Parathyroid adenoma (tissue), 2 donors: Measurements from ENCODE around the gene C1orf116.

Experiments
- H2AFZ ChIP-seq: fragments of 300-600 bp; sonication (generic); one replicate; pipeline ENCODE4 v1.7.0; 2017; ENCODE audit warnings: antibody characterized with exemption, mild to moderate bottlenecking
- H3K27ac ChIP-seq: fragments of 300-600 bp; sonication (generic); one replicate; pipeline ENCODE4 v1.7.0; 2017
- H3K27me3 ChIP-seq: fragments of 300-600 bp; sonication (generic); one replicate; pipeline ENCODE4 v1.7.0; 2017; ENCODE audit warnings: low read length; ENCODE audit not compliant: control insufficient read depth, insufficient read depth
- H3K36me3 ChIP-seq: fragments of 300-600 bp; sonication (generic); one replicate; pipeline ENCODE4 v1.7.0; 2017; ENCODE audit warnings: low read length; ENCODE audit not compliant: control insufficient read depth, insufficient read depth
- H3K4me1 ChIP-seq: fragments of 300-600 bp; sonication (generic); one replicate; pipeline ENCODE4 v1.7.0; 2017; ENCODE audit warnings: control low read depth
- H3K4me2 ChIP-seq: fragments of 300-600 bp; sonication (generic); one replicate; pipeline ENCODE4 v1.7.0; 2017; ENCODE audit warnings: low read length
- H3K4me3 ChIP-seq: fragments of 300-600 bp; sonication (generic); one replicate; pipeline ENCODE4 v1.7.0; 2017; ENCODE audit warnings: low read depth, low read length
- H3K79me2 ChIP-seq: fragments of 300-600 bp; sonication (generic); one replicate; pipeline ENCODE4 v1.7.0; 2017; ENCODE audit warnings: control low read depth
- H3K9ac ChIP-seq: fragments of 300-600 bp; sonication (generic); one replicate; pipeline ENCODE4 v1.7.0; 2017; ENCODE audit warnings: mild to moderate bottlenecking
- H3K9me3 ChIP-seq: fragments of 300-600 bp; sonication (generic); one replicate; pipeline ENCODE4 v1.7.0; 2017; ENCODE audit warnings: low read length; ENCODE audit not compliant: control insufficient read depth
- CTCF ChIP-seq: fragments of 300-600 bp; sonication (generic); IDR thresholded peaks from one replicate; pipeline ENCODE4 v1.7.0; 2017; ENCODE audit warnings: antibody characterized with exemption, mild to moderate bottlenecking
- donor health status: primary hyperparathyroidism.

The C1orf116 gene

GRCh38 chr1:206987873-206988272 lies 44.7 kb downstream of the C1orf116 start:
- no peaks in the 10 kb centered on the region for H3K9me3 ChIP-seq
- no peak for TF ChIP-seq CTCF
- H3K27ac ChIP-seq: no peak overlapping the region
- no peak overlapping the region for H3K4me3 ChIP-seq
- H3K27me3 ChIP-seq: no peaks in the 10 kb centered on the region
- H2AFZ ChIP-seq: no peak overlapping the region
- H3K79me2 ChIP-seq: no peaks in the 10 kb centered on the region
- no peak overlapping the region for H3K9ac ChIP-seq
- no peak overlapping the region for H3K4me2 ChIP-seq
- H3K36me3 ChIP-seq: no peaks in the 10 kb centered on the region
- no peaks in the 10 kb centered on the region for H3K4me1 ChIP-seq

- no peak for TF ChIP-seq CTCF
- H3K9me3 ChIP-seq: no peaks in the 10 kb centered on the region
- no peak overlapping the region for H3K4me2 ChIP-seq
- no peak overlapping the region for H3K9ac ChIP-seq
- H3K4me3 ChIP-seq: no peak overlapping the region
- no peak overlapping the region for H2AFZ ChIP-seq
- H3K27ac ChIP-seq: no peak overlapping the region
- no peaks in the 10 kb centered on the region for H3K4me1 ChIP-seq
- no peaks in the 10 kb centered on the region for H3K36me3 ChIP-seq
- H3K79me2 ChIP-seq: no peaks in the 10 kb centered on the region
- no peaks in the 10 kb centered on the region for H3K27me3 ChIP-seq
Observed at GRCh38 chr1:206986885-206987284, 45.7 kb downstream of the C1orf116 start.

GRCh38 chr1:206986402-206986801 lies 46.2 kb downstream of the C1orf116 start:
- Histone ChIP-seq H3K27ac (no peak overlapping the region), H3K27me3 (no peaks in the 10 kb centered on the region), H3K4me3 (no peak overlapping the region), H3K9me3 (no peaks in the 10 kb centered on the region), H3K4me1 (no peaks in the 10 kb centered on the region), H3K79me2 (no peaks in the 10 kb centered on the region), H2AFZ (no peak overlapping the region), H3K36me3 (no peaks in the 10 kb centered on the region), H3K4me2 (no peak overlapping the region), H3K9ac (no peak overlapping the region)
- TF ChIP-seq CTCF: no peak

GRCh38 chr1:206985162-206985749 lies 47.3 kb downstream of the C1orf116 start:
- Histone ChIP-seq H3K79me2 (no peaks in the 10 kb centered on the region), H3K4me2 (no peak overlapping the region), H3K4me3 (no peak overlapping the region), H3K9me3 (no peaks in the 10 kb centered on the region), H3K36me3 (no peaks in the 10 kb centered on the region), H3K27ac (no peak overlapping the region), H3K27me3 (no peaks in the 10 kb centered on the region), H2AFZ (no peak overlapping the region), H3K4me1 (no peaks in the 10 kb centered on the region), H3K9ac (no peak overlapping the region)
- no peak for TF ChIP-seq CTCF

GRCh38 chr1:206982216-206982615 lies 50.3 kb downstream of the C1orf116 start:
- H3K36me3 ChIP-seq: no peaks in the 10 kb centered on the region
- H3K4me1 ChIP-seq: no peaks in the 10 kb centered on the region
- no peak overlapping the region for H3K4me3 ChIP-seq
- H3K27me3 ChIP-seq: no peaks in the 10 kb centered on the region
- H3K9me3 ChIP-seq: no peaks in the 10 kb centered on the region
- TF ChIP-seq CTCF: no peak
- H3K79me2 ChIP-seq: no peaks in the 10 kb centered on the region
- no peak overlapping the region for H3K9ac ChIP-seq
- H3K4me2 ChIP-seq: no peak overlapping the region
- H2AFZ ChIP-seq: no peak overlapping the region
- H3K27ac ChIP-seq: no peak overlapping the region
